ENCODE data around the gene MLLT10.
"Not testable (repeated sequence)": the region's sequence is repeated elsewhere in the genome, so short reads cannot be mapped to it uniquely, and the experiment has no call there.

MLLT10 gene

GRCh38 chr10:21528236-21529031 lies 5.6 kb upstream of the MLLT10 start:
- no peak for DNase-seq (ENCODE audit: low read depth, low spot score)

GRCh38 chr10:21529032-21529910 lies 4.8 kb upstream of the MLLT10 start:
- no peak for DNase-seq (ENCODE audit: low read depth, low spot score)

- no peak for DNase-seq (ENCODE audit: low read depth, low spot score)
Observed at GRCh38 chr10:21530168-21530567, 3.9 kb upstream of the MLLT10 start.

GRCh38 chr10:21530641-21531040 lies 3.4 kb upstream of the MLLT10 start:
- no peak for DNase-seq (ENCODE audit: low read depth, low spot score)

- DNase-seq (ENCODE audit: low read depth, low spot score): no peak
Observed at GRCh38 chr10:21531164-21531563, 2.9 kb upstream of the MLLT10 start.

- DNase-seq (ENCODE audit: low read depth, low spot score): no peak
Observed at GRCh38 chr10:21532694-21533466, 1.2 kb upstream of the MLLT10 start.

- no peak for DNase-seq (ENCODE audit: low read depth, low spot score)
Observed at GRCh38 chr10:21534280-21534586, 201 bp downstream of the MLLT10 start.

- DNase-seq (ENCODE audit: low read depth, low spot score): no peak
Observed at GRCh38 chr10:21534604-21535493, 817 bp downstream of the MLLT10 start.

GRCh38 chr10:21535494-21535965 lies 1.5 kb downstream of the MLLT10 start:
- no peak for DNase-seq (ENCODE audit: low read depth, low spot score)

- DNase-seq (ENCODE audit: low read depth, low spot score): not testable (repeated sequence)
Observed at GRCh38 chr10:21535976-21536375, 1.9 kb downstream of the MLLT10 start.

GRCh38 chr10:21536874-21537273 lies 2.8 kb downstream of the MLLT10 start:
- no peak for DNase-seq (ENCODE audit: low read depth, low spot score)

- DNase-seq (ENCODE audit: low read depth, low spot score): not testable (repeated sequence)
Observed at GRCh38 chr10:21540701-21541100, 6.7 kb downstream of the MLLT10 start.

GRCh38 chr10:21547246-21547645 lies 13.2 kb downstream of the MLLT10 start:
- DNase-seq (ENCODE audit: low read depth, low spot score): no peak

- no peak for DNase-seq (ENCODE audit: low read depth, low spot score)
Observed at GRCh38 chr10:21552638-21553037, 18.6 kb downstream of the MLLT10 start.

GRCh38 chr10:21556527-21556926 lies 22.5 kb downstream of the MLLT10 start:
- DNase-seq (ENCODE audit: low read depth, low spot score): no peak

GRCh38 chr10:21558984-21559383 lies 25.0 kb downstream of the MLLT10 start:
- not testable (repeated sequence) for DNase-seq (ENCODE audit: low read depth, low spot score)

GRCh38 chr10:21570761-21571521 lies 36.9 kb downstream of the MLLT10 start:
- no peak for DNase-seq (ENCODE audit: low read depth, low spot score)

GRCh38 chr10:21572578-21572977 lies 38.5 kb downstream of the MLLT10 start:
- no peak for DNase-seq (ENCODE audit: low read depth, low spot score)

GRCh38 chr10:21574514-21574913 lies 40.5 kb downstream of the MLLT10 start:
- DNase-seq (ENCODE audit: low read depth, low spot score): not testable (repeated sequence)

- no peak for DNase-seq (ENCODE audit: low read depth, low spot score)
Observed at GRCh38 chr10:21579291-21579690, 45.3 kb downstream of the MLLT10 start.

Measured in iPS DF 19.7 (cell line).